ENCODE results near the gene NCOA5.

Gene NCOA5

DNA sequence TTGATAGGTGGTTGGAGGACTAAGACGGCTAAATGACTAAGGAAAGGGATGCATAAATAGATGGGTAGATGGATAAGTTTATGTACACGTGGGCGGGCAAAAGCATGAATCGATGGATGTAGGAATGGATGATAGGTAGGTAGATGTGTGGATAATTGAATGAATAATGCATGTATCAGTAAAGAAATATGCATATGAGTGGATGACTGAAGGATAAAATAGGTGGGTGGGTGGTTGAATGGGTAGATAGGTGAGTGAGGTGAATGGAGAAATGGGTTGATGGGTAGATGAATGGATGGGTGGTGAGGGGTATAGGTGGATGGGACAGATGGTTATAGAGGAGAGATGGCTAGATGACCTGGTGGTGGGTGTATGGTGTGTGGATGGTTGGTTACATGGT, 40.6 kb downstream of the NCOA5 start:
- TF ChIP-seq ZFX (IDR thresholded peaks at IDR 0.05; ENCODE audit: borderline replicate concordance): no peak
- TF ChIP-seq, protein P1, sequence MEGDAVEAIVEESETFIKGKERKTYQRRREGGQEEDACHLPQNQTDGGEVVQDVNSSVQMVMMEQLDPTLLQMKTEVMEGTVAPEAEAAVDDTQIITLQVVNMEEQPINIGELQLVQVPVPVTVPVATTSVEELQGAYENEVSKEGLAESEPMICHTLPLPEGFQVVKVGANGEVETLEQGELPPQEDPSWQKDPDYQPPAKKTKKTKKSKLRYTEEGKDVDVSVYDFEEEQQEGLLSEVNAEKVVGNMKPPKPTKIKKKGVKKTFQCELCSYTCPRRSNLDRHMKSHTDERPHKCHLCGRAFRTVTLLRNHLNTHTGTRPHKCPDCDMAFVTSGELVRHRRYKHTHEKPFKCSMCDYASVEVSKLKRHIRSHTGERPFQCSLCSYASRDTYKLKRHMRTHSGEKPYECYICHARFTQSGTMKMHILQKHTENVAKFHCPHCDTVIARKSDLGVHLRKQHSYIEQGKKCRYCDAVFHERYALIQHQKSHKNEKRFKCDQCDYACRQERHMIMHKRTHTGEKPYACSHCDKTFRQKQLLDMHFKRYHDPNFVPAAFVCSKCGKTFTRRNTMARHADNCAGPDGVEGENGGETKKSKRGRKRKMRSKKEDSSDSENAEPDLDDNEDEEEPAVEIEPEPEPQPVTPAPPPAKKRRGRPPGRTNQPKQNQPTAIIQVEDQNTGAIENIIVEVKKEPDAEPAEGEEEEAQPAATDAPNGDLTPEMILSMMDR (IDR thresholded peaks at IDR 0.05): no peak
- no peak overlapping the region for H3K27ac ChIP-seq

DNA sequence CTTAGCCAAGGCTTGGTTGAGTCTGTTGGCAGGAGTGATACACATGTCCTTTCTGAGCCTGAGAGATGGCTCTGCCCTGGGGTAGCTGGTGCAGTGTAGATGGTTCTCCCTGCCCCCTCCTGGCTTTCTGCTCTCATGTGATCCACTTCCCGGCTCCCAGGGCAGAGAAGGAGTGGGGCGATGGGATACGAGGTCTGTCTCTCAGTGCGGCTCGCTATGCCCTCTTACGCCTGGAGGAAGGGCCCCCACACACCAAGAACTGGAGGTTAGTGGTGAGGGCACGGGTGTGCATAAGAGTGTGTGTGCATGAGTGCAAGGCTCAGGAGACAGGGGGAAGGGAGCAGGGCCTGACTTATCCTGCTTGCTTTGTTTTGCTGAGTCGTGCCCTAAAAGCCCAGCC, 41.9 kb downstream of the NCOA5 start:
- TF ChIP-seq ZFX (IDR thresholded peaks at IDR 0.05; ENCODE audit: borderline replicate concordance): no peak
- TF ChIP-seq, protein P1 (IDR thresholded peaks at IDR 0.05): no peak
- H3K27ac ChIP-seq: no peak overlapping the region

DNA sequence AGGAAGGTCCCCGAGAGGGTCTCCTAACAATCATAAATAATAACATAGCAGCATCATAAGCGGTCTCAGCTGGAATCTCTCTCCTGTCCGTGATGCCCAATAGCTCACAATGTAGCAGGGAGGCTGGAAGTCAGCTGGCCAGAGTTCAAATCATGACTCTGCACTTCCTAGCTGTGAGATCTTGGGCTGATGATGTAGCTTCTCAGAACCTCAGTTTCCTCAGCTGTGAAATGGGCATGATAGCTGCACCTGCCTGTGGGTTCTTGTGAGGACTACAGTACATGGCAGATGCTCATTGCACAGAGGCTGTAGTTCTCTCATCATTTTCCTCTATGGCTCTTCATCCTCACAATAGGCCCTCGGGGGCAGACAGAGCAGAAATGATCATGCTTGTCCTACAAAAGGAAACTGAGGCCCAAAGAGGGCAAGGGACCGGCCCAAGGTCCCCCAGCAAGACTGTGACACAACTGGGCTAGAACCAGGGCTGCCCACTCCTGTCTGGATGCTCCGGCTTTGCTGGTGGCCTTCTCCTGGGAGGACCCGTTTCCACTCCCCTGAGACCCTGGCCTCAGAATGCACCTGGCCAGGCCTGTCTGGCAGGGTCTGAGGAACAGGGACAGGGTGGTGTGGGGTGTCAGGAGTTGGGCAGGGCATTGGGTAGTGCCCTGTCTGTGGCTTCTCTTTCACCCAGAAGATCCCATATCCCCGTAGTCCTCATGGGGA, 43.0 kb downstream of the NCOA5 start:
- no peak overlapping the region for H3K27ac ChIP-seq
- no peak for TF ChIP-seq ZFX (IDR thresholded peaks at IDR 0.05; ENCODE audit: borderline replicate concordance)
- TF ChIP-seq, protein P1 (IDR thresholded peaks at IDR 0.05): no peak

DNA sequence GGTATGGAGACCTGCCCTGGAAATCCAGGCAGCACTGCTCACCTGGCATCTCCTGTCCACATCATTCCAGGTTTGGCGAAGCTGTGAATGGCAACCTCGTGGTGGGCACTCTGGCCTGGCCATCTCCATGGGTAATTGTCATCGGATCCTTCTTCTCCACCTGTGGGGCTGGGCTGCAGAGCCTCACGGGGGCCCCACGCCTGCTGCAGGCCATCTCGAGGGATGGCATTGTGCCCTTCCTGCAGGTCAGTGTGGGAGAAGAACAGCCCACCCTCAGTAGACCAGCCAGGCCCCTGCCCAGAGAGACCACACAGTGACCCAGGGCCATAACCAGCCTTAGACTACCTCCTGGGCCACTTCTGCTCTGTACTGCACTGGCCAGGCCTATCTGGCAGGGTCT, 44.9 kb downstream of the NCOA5 start:
- TF ChIP-seq ZFX (IDR thresholded peaks at IDR 0.05; ENCODE audit: borderline replicate concordance): no peak
- TF ChIP-seq, protein P1 (IDR thresholded peaks at IDR 0.05): no peak
- H3K27ac ChIP-seq: no peak overlapping the region

DNA sequence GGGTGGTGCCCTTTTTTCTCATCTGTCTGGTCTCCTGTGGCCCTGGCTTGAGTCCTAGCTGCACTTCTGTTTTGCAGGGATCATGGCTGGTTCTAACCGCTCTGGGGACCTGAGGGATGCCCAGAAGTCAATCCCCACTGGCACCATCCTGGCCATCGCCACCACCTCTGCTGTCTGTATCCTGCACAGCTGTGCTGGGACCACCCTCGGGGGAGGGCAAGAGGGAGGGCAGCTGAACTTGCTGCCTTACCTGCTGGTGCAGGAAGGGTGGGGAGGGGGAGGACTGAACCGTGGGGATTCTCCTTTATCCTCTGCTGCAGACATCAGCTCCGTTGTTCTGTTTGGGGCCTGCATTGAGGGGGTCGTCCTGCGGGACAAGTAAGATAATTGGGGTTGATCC, 46.2 kb downstream of the NCOA5 start:
- H3K27ac ChIP-seq: no peak overlapping the region
- TF ChIP-seq, protein P1 (IDR thresholded peaks at IDR 0.05): no peak
- no peak for TF ChIP-seq ZFX (IDR thresholded peaks at IDR 0.05; ENCODE audit: borderline replicate concordance)

DNA sequence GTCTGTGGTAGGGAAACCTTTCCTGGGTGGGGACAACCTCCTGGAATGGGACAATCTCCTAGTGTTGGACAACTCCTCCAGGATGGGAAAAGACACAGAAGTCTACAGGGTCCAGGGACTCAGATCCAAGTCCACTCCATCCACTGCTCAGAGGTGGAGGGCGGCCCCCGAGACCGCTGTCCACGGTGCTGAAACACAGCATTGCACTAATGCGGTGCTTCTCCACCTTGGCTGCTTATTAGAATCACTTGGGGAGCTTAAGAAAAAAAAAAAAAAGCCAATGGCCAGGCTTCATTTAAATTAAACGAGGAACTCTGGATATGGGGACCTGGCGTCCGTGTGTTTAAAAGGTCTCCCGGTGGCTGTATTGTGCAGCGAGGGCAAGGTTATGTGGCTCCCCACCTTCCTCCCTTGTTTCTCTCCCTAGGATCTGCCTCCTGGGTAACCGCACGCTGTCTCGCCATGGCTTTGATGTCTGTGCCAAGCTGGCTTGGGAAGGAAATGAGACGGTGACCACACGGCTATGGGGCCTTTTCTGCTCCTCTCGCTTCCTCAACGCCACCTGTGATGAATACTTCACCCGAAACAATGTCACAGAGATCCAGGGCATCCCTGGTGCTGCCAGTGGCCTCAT, 48.7 kb downstream of the NCOA5 start:
- no peak for TF ChIP-seq ZFX (IDR thresholded peaks at IDR 0.05; ENCODE audit: borderline replicate concordance)

DNA sequence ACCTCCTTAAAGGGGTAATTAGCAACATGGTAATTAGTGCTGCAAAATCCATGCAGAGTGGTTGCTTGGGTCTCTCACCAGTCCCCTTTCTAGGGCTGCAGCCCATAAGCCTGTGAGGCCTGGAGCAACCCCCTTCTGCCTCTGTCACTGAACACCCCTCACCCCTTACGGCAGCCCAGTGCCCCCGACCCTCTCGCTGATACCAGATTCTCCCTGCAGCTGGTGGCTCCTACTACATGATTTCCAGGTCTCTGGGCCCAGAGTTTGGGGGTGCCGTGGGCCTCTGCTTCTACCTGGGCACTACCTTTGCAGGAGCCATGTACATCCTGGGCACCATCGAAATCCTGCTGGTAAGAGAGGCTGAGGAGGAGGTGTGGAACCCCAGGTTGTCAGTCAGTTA, 52.7 kb downstream of the NCOA5 start:
- no peak overlapping the region for H3K27ac ChIP-seq
- TF ChIP-seq, protein P1 (IDR thresholded peaks at IDR 0.05): no peak
- no peak for TF ChIP-seq ZFX (IDR thresholded peaks at IDR 0.05; ENCODE audit: borderline replicate concordance)

More for the DNA sequence above, 48.7 kb downstream of the NCOA5 start:
- no peak overlapping the region for H3K27ac ChIP-seq
